ENCODE data around the gene PROSER3.
A peak's percentile ranks its signal among the peaks of the same experiment; 100 is the strongest.

PROSER3 gene

GRCh38 chr19:35757749-35758608 is at the start of gene PROSER3:
Gene PROSER3 (plus strand): TSS chr19:35758176. CDS start chr19:35758216, 40 bp downstream.
- peak; percentile 99 for DNase-seq

DNA sequence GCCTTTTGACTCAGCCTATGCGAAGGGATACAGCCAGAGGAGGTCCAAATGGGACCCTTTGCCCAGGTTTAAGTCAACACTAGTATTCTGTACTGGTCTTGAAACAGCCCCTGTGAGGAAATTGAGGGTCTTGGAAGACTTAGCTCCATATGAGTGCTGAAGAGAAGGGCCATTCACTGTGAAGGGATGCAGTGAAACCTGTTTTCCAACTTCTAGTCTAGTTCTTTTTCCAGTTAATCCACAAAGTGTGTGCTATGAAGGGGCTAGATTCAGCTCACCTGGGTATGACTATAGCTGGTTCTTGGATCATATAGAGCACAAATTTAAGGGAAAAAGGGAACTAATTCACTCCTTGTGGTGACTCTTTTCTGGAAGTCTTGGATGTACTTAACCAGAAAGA is 49.6 kb upstream of the PROSER3 start:
- DNase-seq = no peak

GRCh38 chr19:35710784-35711723 is 46.9 kb upstream of the PROSER3 start:
- no peak for DNase-seq

GRCh38 chr19:35712567-35713505 is 45.1 kb upstream of the PROSER3 start:
- no peak for DNase-seq

DNA sequence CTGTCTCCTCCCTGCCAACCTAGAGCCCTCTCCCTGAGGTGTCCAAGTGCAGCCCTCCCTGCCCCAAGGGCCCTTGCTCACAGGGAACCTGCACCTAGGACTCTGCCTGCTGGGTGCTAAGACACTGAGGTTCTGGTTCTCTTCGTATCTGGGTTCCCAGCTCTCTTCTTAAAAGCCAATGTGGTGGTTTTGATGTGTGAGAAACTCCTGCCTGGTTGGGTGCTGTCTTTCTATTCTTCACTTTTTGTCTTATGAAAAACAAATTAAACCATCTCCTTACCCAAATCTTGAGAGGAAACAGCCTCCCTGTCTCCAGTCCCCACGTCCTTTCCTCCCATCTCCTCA is 44.5 kb upstream of the PROSER3 start:
- no peak for DNase-seq

DNA sequence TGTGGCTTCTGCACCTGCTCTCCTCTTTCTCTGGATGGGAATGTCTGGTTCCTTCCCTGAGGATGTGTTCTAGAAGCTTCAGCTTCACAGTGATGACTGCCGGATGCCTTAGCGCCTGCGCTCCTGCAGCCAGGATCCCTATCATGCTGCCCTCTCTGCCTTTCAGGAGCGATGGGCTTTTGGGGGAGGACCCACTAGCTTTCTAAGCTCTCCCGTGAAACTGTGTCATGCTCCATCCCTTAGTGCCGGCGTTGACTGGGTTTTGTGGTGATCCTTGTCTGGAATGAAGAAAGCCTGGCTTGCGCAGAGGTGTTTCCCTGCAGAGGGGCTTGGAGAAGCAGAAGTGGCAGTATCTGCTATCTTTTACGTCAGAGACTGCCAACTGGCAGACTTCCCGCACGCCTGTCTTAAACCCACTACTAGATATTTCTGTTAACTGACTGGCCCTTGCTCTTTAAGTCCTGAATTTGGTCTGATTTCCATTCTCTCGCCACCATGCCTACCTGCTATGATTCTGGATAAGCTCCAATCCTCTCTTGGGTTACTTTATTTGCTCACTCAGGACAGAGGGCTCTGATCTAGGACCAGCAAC is 44.0 kb upstream of the PROSER3 start:
- no peak for DNase-seq

DNA sequence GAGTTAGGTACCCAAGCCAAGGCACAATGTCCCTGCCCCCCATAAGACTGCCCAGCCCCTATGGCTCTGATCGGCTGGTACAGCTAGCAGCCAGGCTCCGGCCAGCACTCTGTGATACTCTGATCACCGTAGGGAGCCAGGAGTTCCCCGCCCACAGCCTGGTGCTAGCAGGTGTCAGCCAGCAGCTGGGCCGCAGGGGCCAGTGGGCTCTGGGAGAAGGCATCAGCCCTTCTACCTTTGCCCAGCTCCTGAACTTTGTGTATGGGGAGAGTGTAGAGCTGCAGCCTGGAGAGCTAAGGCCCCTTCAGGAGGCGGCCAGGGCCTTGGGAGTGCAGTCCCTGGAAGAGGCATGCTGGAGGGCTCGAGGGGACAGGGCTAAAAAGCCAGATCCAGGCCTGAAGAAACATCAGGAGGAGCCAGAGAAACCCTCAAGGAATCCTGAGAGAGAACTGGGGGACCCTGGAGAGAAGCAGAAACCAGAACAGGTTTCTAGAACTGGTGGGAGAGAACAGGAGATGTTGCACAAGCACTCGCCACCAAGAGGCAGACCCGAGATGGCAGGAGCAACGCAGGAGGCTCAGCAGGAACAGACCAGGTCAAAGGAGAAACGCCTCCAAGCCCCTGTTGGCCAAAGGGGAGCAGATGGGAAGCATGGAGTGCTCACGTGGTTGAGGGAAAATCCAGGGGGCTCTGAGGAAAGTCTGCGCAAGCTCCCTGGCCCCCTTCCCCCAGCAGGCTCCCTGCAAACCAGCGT is 43.2 kb upstream of the PROSER3 start:
- no peak for DNase-seq

GRCh38 chr19:35715355-35715809 is 42.6 kb upstream of the PROSER3 start:
- no peak for DNase-seq

DNA sequence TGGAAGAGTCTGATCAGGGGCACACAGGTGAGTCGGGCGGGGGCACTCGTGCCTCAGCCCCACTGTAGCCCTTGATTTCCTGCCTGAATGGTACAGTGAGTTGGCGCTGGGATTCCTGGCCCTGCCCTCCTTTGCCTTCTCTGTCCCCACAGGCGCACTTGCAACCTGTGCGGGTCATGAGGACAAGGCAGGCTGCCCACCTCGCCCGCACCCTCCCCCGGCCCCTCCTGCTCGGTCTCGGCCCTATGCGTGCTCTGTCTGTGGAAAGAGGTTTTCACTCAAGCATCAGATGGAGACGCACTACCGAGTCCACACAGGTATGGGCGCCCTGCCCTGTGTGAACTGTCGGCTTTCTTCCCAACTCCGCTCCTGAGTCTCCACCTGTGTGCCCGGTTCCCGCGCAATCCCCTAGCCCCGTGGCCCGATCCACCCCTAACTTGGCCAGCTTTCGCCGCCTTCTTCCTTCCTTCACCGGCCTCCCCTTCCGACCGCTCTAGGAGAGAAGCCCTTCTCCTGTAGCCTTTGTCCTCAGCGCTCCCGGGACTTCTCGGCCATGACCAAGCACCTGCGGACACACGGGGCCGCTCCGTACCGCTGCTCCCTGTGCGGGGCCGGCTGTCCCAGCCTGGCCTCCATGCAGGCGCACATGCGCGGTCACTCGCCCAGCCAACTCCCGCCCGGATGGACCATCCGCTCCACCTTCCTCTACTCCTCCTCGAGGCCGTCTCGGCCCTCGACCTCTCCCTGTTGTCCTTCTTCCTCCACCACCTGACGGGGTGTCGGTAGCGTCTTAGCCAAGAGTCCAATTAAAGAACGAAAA is 41.8 kb upstream of the PROSER3 start:
- DNase-seq = no peak

DNA sequence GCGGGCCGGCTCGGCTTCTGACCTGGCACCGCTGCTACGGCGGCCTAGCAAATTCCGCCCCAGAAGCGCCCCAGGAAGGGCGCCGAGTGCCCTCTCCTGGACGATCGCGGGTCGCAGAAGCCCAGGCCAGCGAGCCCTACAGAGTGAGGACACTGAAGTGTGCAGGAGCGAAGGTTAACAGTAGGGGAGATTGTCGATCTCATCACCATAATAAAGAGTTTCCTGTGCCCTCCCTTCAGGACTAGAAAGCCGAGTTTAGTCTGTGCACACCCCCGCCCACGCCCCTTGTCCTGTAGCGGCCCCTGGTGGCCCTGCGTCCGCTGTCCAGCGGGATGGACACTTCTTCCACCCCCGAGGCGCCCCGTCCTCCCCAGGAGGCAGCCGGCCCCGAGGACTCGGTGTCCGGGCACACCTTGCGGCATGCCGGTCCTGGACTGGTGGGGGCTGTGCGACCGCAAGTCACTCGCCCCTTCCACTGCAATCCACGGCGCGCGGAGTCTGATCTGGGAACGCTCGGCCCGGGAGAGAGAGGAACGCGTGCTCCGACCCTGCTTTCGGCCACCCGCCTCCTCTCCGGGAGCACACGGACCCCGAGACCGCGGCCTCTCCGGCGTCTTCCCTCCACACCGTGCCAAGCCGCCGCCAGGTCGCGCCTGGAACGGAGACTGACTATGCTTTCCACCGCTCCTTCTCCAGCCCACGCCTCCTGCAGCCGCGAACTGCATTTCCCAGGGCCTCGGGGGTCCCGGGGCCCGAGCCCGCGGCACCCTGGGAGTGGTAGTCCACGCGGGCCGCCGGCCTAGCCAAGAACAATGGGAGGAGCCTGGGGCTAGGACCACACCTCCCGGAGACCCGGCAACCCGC is 40.9 kb upstream of the PROSER3 start:
- peak; percentile 83 for DNase-seq

GRCh38 chr19:35717665-35718344 is 40.2 kb upstream of the PROSER3 start, which contains the start of gene KMT2B:
Gene KMT2B (plus strand): TSS chr19:35718003. CDS start chr19:35718019, 16 bp downstream.
- no peak for DNase-seq

GRCh38 chr19:35718345-35719041 is 39.5 kb upstream of the PROSER3 start:
- no peak for DNase-seq

GRCh38 chr19:35719402-35720162 is 38.4 kb upstream of the PROSER3 start:
- DNase-seq = no peak

DNA sequence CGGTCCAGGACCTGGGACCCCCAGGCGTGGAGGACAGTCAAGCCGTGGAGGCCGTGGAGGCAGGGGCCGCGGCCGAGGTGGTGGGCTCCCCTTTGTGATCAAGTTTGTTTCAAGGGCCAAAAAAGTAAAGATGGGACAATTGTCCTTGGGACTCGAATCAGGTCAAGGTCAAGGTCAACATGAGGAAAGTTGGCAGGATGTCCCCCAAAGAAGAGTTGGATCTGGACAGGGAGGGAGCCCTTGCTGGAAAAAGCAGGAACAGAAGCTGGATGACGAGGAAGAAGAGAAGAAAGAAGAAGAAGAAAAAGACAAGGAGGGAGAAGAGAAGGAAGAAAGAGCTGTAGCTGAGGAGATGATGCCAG is 37.8 kb upstream of the PROSER3 start:
- no peak for DNase-seq

- no peak for DNase-seq
These were observed 37.3 kb upstream of the PROSER3 start for GRCh38 chr19:35720648-35721047.

DNA sequence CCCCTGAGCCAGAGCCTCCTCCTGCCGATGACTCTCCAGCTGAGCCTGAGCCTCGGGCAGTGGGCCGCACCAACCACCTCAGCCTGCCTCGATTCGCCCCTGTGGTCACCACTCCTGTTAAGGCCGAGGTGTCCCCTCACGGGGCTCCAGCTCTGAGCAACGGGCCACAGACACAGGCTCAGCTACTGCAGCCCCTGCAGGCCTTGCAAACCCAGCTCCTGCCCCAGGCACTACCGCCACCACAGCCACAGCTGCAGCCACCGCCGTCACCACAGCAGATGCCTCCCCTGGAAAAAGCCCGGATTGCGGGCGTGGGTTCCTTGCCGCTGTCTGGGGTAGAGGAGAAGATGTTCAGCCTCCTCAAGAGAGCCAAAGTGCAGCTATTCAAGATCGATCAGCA is 36.6 kb upstream of the PROSER3 start:
- DNase-seq = no peak

- no peak for DNase-seq
These were observed 35.5 kb upstream of the PROSER3 start for GRCh38 chr19:35722461-35722860.
